A172 (cell line): ENCODE results near the gene LYST. TPM values are rescaled to one million over a fixed set of nuclear protein-coding genes. Genes with fewer than 3 reads are reported as not detected.

ENCODE experiments used
- DNase-seq: peaks from one replicate; pipeline ENCODE4 v3.0.0-alpha.2; 2015; ENCODE audit warnings: low spot score
- total RNA-seq: library from RNA; depleted of rRNA; stranded (reverse); fragments of >200 nt; shearing (Covaris generic); gene quantifications from 2 replicates; pipeline ENCODE4 v1.2.3, GENCODE V29; 2014

Gene LYST
- total RNA-seq, 1 experiment from 2014 or later: 32.8 TPM

GRCh38 chr1:235885655-235886262 is 19.1 kb upstream of the LYST start:
- no peak for DNase-seq

DNA sequence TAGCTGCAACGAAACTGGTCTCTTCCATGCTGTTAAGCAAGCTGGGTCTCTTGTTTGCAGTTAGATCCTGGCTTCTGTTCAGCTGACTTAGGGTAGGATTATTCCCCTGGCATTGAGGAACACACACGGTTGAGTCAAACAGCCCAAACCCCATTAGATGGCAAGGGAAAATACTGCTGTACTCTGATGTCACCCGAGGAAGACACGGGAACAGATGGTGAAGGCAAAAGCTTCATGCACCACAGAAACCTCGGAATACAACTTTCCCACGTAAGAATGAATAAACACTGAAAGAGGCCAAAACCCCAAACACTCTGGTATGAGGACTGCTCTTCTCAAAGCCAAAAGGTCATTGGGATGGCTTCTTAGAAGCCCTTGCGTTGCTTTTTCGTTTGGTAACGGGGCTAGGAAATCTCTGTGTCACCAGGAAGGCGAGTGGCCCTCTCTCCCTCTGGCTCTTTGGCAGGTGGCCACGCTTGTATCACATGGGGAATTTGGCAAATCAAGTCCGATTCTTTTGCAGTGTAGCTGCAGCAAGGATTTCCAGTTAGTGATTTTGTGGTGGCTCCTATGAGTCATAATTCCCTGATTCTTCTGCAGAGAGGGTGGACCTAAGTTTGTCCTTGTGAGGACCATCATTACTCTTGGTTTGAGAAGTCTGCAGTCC is 16.7 kb upstream of the LYST start:
- DNase-seq: peak; percentile 97

DNA sequence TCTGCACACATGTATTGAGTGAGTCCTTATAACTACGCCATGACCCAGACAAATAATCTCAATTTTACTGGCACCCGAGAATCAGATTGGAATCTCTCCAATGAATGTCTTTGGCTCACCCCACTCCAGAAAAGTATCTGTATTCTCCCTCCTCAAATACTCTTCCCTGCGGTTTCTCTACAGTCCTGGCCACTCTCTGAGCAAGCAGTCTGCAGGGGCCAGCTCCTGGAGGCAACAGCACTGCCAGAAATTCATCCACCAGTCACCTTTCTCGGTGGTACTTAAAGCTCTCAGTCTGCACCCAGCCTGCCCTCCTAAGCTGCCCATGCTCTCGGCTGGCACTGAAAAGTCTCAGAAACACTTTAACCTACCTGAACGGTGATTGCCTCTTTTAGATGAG is 16.1 kb upstream of the LYST start:
- no peak for DNase-seq

- DNase-seq: no peak
These were observed 15.4 kb upstream of the LYST start for GRCh38 chr1:235881930-235882700.

- DNase-seq: no peak
These were observed 11.5 kb upstream of the LYST start for GRCh38 chr1:235878082-235878811.

DNA sequence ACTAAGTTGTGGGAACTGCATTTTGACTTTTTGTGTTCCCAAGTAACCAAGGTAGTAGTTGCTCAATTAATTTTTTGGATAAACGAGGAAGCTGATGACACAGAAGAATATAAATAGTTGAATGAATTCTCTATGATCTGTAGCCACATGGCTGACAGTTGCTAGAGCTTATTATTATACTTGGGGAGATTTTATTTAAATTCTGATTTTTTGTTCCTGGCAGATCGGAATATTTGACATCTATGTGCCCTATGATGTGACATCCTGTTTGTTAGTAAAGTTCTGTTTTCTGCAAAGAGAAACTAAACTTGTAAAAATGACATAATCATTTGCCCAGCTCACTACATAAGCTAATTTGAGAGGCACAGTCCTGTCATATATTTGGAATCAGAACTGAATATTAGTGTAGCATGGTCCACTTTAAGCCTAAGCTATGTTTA is 9.7 kb upstream of the LYST start:
- no peak for DNase-seq

- DNase-seq: no peak
These were observed 8.4 kb upstream of the LYST start for GRCh38 chr1:235875036-235875597.

DNA sequence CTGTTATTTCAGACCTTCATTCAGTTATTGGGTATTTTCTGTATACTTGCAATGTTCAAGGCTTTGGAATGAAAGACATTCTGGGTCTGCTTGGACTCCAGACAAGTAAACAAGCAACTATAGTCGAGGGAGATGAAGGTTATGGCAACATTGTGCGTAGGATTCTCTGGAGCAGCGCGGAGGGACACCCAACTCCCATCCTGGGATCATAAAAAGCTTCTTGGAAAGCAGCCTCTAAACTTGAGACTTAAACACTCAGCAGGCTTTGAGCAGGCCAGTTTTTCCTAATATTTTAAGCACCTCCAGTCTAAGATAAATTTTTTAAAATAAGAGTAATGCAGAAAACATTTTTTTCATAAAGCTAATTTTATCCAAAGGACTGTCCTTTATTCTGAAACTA is 7.6 kb upstream of the LYST start:
- no peak for DNase-seq

DNA sequence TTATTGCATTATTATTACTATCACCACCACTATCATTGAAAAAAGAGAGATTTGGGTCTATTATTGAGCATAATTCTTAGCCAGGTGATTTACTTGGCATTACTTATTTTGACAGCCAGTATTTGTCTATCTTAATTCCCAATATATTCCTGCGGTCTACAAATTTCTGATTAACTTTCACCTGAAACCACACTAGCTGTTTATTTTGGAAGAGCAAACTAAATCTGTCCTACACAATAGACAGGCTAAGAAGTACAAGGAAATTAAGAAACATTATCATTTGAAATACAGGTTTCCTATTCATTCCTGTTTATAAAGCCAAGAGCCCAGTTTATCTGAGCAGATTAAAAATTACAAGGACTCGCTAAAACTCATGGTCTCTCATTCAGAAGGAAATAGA is 6.9 kb upstream of the LYST start:
- no peak for DNase-seq

DNA sequence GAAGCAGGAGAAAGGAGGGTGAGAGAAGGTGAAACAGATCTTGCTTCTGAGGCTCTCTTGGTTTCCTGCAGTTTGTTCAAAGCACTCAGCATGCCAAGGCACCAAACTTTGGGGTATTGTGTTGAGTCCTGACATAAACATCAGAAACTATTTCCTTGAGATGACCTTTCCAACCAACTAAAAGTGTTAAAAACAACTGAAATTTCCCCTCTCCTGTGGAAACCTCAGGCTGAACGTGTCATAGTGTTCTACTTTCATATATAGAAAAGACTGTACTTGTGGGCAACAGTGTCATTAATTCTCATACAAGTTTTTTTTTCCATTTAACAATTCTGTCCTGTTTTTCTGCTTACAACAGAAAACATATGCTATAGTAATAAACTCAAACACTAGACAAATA is 6.3 kb upstream of the LYST start:
- no peak for DNase-seq

DNA sequence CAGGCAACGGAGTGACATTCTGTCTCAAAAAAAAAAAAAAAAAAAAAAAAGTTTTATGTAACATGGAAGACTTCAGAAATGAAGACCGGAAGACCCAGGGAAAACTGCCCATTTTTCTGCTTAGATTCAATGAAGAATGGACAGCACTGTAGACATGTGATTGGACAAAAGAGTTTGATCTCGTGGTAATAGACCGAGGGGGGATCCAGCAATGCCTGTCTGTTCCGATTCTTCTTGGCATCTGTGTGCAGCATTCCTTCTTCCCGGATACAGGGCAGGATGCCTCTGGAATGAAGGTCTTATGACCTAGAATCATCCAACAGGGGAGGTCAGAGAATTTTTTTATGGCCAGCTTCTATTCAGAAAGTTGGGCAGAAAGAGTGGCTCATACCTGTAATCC is 5.6 kb upstream of the LYST start:
- DNase-seq: no peak

DNA sequence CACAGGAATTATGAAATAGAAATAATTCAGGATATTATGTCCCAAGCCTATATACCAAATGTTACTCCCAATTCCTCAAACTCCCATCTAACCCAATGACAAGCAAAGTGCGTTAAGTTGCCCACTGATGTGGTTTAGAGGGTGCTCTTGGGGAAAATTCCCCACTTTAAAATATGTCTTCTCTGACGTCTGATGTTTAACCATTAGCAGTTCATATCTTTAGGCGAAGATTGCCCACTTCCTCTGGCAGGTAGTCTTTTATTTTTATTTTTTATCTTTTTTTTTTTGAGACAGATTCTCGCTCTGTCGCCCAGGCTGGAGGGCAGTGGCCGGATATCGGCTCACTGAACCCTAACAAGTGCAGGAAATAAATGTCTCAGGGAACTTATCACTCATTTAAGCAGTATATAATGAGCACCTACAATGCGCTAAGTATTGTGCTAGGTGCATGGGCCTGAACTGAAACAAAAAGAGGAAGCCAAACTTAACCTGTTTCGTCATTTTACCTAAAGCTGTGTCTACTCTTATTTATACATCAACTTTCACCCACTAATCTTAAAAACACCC is 1.3 kb upstream of the LYST start:
- no peak for DNase-seq

GRCh38 chr1:235866913-235867845 is 473 bp upstream of the LYST start:
- DNase-seq: peak; percentile 87

DNA sequence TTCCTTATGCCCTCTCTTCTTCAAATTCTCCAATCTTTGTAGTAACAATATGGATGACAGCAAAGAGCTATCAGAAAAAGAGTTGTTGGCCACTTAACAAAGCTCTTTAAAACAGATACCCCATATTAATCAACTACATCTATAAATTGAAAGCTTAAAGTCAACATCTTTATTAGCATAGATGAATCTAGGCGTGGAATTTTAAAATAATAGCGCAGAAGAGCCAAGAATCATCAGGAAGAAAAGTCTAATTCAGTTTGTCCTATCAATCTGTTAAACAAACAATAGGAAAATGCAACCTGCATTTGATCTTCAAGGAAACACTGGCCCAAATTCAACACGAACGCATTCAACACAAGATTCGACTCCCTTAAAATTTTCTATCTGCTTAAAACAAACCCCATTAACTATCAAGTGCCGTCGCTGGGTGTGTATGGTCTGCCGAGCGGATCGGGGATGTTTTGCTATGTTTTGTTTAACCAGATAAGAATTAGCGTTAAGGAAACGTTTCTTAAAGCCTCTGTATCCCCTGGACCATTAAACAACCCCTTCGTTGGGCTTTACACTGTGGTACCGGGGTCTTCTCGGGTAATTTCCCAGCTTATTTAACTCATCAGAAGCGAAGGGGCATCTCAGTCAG is 1.0 kb downstream of the LYST start:
- DNase-seq: no peak

DNA sequence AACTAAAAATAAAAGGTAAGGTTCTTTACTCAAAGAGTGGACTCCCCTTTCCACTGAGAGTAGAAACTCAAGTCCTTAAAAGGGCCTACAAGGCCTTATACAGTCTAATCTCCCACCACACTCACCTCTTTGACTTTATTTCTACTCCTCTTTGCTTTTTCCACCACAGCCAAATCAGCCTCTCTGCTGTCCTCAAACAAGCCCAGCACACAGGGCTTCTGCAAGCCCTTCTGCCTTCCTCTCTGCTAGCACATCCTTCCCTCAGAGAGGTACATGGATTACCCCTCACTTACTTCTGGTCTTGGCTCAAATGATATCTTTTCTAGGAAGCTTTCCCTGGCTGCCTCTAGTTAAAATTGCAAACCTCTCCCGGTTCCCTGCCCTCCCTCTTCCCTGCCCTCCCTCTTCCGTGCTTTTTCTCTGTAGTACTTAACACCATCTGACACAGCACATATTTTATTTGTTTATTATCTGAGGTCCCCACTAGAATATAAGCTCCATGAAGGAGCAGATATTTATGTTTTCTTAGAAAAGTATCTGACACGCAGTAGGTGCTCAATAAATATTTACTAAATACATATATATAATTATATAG is 1.7 kb downstream of the LYST start:
- DNase-seq: peak; percentile 15

DNA sequence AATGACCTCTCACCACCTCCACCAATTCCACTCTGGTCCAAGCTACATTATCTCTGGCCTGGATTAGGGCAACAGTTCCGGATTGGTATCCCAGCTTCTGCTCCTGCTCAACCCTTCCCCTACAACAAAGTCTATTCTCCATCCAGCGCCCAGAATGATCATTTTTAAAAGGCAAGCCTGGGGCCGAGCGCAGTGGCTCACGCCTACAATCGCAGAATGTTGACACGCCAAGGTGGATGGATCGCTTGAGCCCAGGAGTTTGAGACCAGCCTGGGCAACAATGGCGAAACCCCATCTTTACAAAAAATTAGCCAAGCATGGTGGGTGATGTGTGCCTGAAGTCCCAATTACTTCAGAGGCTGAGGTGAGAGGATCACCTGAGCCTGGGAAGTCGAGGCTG is 2.2 kb downstream of the LYST start:
- no peak for DNase-seq

- no peak for DNase-seq
These were observed 3.0 kb downstream of the LYST start for GRCh38 chr1:235863699-235864093.

GRCh38 chr1:235861857-235862256 is 4.8 kb downstream of the LYST start:
- no peak for DNase-seq

GRCh38 chr1:235860829-235861228 is 5.9 kb downstream of the LYST start:
- no peak for DNase-seq

DNA sequence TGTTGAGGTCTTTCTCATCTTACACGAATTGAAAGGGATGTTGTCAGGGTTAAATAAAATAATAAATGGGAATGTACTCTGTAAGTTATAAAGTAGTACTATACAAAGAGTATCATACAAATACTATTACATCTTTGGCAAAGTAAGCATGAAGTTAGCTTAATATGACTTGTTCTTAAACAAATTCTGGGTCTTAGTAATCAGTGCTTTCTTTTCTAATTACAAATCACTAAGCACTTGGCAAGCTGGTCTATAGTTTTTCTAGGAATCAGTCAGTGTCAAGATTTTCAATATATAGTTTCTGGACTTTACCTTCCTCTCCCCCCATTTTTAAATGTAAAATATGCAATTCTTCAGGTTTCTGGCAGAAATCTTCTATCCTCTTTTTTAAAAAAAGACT is 6.9 kb downstream of the LYST start:
- DNase-seq: no peak
